CD4-positive, alpha-beta memory T cell (primary cell): ENCODE measurements around the gene IQSEC3. TPM values are rescaled to one million over a fixed set of nuclear protein-coding genes. Genes with fewer than 3 reads are reported as not detected.

Experiments
- CTCF ChIA-PET: fragments of 350-600 bp; sonication (Branson Sonifier 250); formaldehyde crosslinking; loops from one replicate; lab custom pipeline; 2021; ENCODE audit warnings: inconsistent platforms; ENCODE audit not compliant: partially characterized antibody; lab: Charles Lee
- POLR2A ChIA-PET: fragments of 350-600 bp; sonication (Branson Sonifier 250); formaldehyde crosslinking; loops from one replicate; lab custom pipeline; 2021; ENCODE audit not compliant: partially characterized antibody; lab: Charles Lee
- DNase-seq, 5 donors: peaks; one replicate each; pipeline versions ENCODE4 v3.0.0 to v3.0.0-alpha.2; 2020 to 2022; ENCODE audit warnings: mixed read lengths in 1 of 5
- H3K27ac ChIP-seq: one replicate; pipeline ENCODE4 v1.7.0; 2013; ENCODE audit warnings: low read depth, low read length
- H3K27me3 ChIP-seq: 2 replicates; pipeline ENCODE4 v1.7.0; 2013; ENCODE audit warnings: mild to moderate bottlenecking, low read length, moderate library complexity; ENCODE audit not compliant: insufficient read depth
- H3K36me3 ChIP-seq: 2 replicates; pipeline ENCODE4 v1.7.0; 2013; ENCODE audit warnings: mild to moderate bottlenecking, low read length, moderate library complexity; ENCODE audit not compliant: insufficient read depth
- H3K4me1 ChIP-seq: 2 replicates; pipeline ENCODE4 v1.7.0; 2013; ENCODE audit warnings: mild to moderate bottlenecking, low read length, moderate library complexity; ENCODE audit not compliant: insufficient read depth
- H3K4me3 ChIP-seq, 2 donors: one replicate each; pipeline ENCODE4 v1.7.0; 2013; ENCODE audit warnings: low read length in 2 of 2, mild to moderate bottlenecking in 1 of 2
- H3K9me3 ChIP-seq, 2 donors: one replicate each; pipeline ENCODE4 v1.7.0; 2013; ENCODE audit warnings: low read length in 2 of 2, control low read depth in 1 of 2; ENCODE audit not compliant: control insufficient read depth in 1 of 2
- H3K27ac Mint-ChIP-seq, 7 donors: one replicate each; pipeline ENCODE4 v1.8.0; 2020 to 2021; ENCODE audit warnings: mixed read lengths in 7 of 7, mild to moderate bottlenecking in 6 of 7, inconsistent platforms in 3 of 7, moderate library complexity in 3 of 7
- H3K27me3 Mint-ChIP-seq, 2 donors: one replicate each; pipeline ENCODE4 v1.8.0; 2020 to 2021; ENCODE audit warnings: mixed read lengths in 2 of 2
- H3K36me3 Mint-ChIP-seq, 2 donors: one replicate each; pipeline ENCODE4 v1.8.0; 2020 to 2021; ENCODE audit warnings: mixed read lengths in 2 of 2, inconsistent platforms in 1 of 2, mild to moderate bottlenecking in 1 of 2
- H3K4me1 Mint-ChIP-seq, 4 donors: one replicate each; pipeline ENCODE4 v1.8.0; 2020 to 2021; ENCODE audit warnings: mixed read lengths in 4 of 4, mild to moderate bottlenecking in 1 of 4
- H3K4me3 Mint-ChIP-seq, 8 donors: one replicate each; pipeline ENCODE4 v1.8.0; 2020 to 2021; ENCODE audit warnings: mixed read lengths in 8 of 8, mild to moderate bottlenecking in 7 of 8, moderate library complexity in 6 of 8, inconsistent platforms in 3 of 8
- H3K9me3 Mint-ChIP-seq, 8 donors: one replicate each; pipeline ENCODE4 v1.8.0; 2020 to 2021; ENCODE audit warnings: mixed read lengths in 8 of 8, mild to moderate bottlenecking in 5 of 8, inconsistent platforms in 3 of 8, moderate library complexity in 1 of 8
- intact Hi-C: fragments of 100-400 bp; cut with micrococcal nuclease; formaldehyde crosslinking; loops from one replicate; pipeline ENCODE4 v1.15.1; 2023
- polyA plus RNA-seq, 2 donors: library from polyadenylated mRNA; unstranded; fragments of 300-500 nt; fragmentation: Illumina TruSeq; gene quantifications; one replicate each; pipeline ENCODE4 v1.2.3, GENCODE V29; 2021
- total RNA-seq, 2 experiments: library from RNA; stranded (reverse); gene quantifications; one replicate each; pipeline ENCODE4 v1.2.3, GENCODE V29; 2021

IQSEC3 gene
- total and polyA plus RNA-seq, 4 experiments from 2014 or later = 0.84 to 0.91 TPM; not detected in 2

DNA sequence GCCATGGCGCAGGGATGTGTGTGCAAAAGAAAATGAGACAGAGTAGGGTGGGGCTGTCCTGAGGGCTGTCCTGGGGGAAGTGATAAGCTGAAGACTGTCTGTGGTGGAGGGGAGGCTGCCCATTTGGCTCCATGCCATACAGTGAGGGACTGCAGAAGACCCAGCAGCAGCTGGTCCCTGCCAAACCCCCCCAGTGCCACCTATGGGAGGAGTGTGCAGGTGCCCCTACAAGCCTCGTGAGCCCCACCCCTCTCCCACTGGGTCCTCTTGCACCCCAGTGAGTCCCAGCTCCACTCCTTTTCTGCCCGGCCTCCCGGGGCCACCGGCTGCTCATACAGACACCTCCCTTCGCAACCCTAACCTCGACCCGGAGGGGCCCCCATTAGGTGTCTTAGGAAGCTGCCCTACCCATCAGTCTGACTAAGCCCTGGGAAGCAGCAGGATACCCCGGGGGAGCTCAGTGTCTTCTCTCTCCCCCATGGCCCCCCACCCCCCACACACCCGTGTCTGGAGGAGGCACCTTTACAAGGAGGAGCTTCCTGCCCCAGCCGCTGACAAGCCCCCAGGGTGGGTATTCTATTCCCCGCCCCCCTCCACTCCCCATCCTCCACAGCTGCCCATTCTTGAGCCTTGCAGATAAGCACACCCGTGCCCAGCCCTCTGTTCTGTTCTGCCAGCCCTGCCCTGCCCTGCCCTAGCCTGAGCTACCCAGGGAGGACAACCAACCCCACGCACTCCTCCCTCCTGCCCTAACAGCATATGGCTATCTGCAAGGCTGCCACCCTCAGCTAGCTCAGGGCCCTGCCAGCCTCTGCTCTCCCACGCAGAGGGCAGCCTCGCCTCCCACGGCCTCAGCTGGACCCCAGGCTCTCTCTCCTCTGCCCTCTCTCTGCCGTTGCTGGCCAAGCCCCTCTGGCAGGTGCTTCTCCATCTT lies 105.4 kb downstream of the IQSEC3 start:
- no peak overlapping the region for H3K27ac ChIP-seq
- no peaks in the 10 kb centered on the region for H3K36me3 ChIP-seq
- no peak overlapping the region for H3K4me3 Mint-ChIP-seq
- no peaks in the 10 kb centered on the region for H3K4me1 ChIP-seq
- CTCF ChIA-PET = no interaction called here
- peaks cover 3 to 30% of the 10 kb centered on the region in 2 donors for H3K27me3 Mint-ChIP-seq
- H3K27ac Mint-ChIP-seq = no peak overlapping the region
- POLR2A ChIA-PET = no interaction called here
- H3K4me3 ChIP-seq = no peak overlapping the region
- no peaks in the 10 kb centered on the region for H3K9me3 ChIP-seq
- H3K27me3 ChIP-seq = no peaks in the 10 kb centered on the region
- H3K36me3 Mint-ChIP-seq = no peaks in the 10 kb centered on the region
- no peak for DNase-seq
- intact Hi-C loops = no loop called here
- peaks cover 0 to 16% (median 4%) of the 10 kb centered on the region in 4 donors for H3K4me1 Mint-ChIP-seq
- H3K9me3 Mint-ChIP-seq = no peaks in the 10 kb centered on the region

DNA sequence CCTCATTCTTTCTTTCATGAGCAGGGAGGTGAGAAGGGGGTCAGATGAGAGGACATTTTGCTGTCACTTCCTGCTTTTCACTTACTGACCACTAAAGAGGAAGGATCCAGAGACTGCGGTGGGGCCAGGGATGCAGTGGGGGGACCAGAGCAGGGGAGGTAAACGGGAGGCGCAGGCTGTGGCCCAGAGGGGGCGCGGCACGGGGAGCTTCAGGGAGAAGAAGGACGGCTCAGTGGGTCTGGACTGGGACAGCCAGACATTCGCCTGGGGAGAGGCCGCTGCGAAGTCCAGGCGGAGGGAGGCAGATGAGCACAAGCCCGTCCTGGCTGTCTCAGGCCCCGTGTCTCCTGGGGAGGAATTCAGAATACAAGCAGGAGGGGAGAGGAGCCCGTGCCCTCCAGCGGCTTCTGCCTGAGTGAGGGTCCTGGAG lies 106.2 kb downstream of the IQSEC3 start:
- ChIA-PET POLR2A (no interaction called here), CTCF (no interaction called here)
- intact Hi-C loops = no loop called here
- Histone ChIP-seq H3K4me3 (no peak overlapping the region), H3K27ac (no peak overlapping the region), H3K27me3 (no peaks in the 10 kb centered on the region), H3K36me3 (no peaks in the 10 kb centered on the region), H3K9me3 (no peaks in the 10 kb centered on the region), H3K4me1 (no peaks in the 10 kb centered on the region)
- no peaks in the 10 kb centered on the region for H3K36me3 Mint-ChIP-seq
- no peaks in the 10 kb centered on the region for H3K9me3 Mint-ChIP-seq
- H3K27ac Mint-ChIP-seq = no peak overlapping the region
- H3K27me3 Mint-ChIP-seq = peaks cover 3 to 28% of the 10 kb centered on the region in 2 donors
- DNase-seq = no peak
- H3K4me3 Mint-ChIP-seq = no peak overlapping the region
- peaks cover 0 to 16% (median 4%) of the 10 kb centered on the region in 4 donors for H3K4me1 Mint-ChIP-seq

DNA sequence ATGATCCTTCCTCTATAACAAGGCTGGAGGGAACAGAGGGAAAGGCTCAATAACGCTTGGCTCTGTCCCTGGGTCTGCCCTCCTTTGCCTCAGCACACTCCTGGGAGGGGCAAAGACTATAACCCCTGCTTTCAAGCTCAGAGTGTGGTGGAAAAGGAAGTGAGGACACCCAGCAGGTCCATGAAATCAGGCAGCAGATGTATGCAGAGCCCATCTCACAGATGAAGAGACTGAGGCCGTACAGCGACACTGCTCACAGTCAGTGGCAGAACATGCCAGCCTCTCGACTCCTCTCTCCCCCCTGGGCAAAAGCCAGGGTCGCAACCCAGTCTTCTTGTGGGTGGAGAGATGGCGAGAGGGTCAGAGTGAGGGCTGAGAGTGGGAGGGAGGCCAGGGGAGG lies 107.6 kb downstream of the IQSEC3 start:
- intact Hi-C loops = no loop called here
- no peaks in the 10 kb centered on the region for H3K36me3 Mint-ChIP-seq
- no peak for DNase-seq
- H3K4me1 ChIP-seq = no peaks in the 10 kb centered on the region
- H3K4me3 ChIP-seq = no peak overlapping the region
- H3K27ac Mint-ChIP-seq = no peak overlapping the region
- ChIA-PET POLR2A (no interaction called here), CTCF (no interaction called here)
- no peaks in the 10 kb centered on the region for H3K27me3 ChIP-seq
- H3K27me3 Mint-ChIP-seq = peaks cover 7 to 28% of the 10 kb centered on the region in 2 donors
- no peaks in the 10 kb centered on the region for H3K9me3 Mint-ChIP-seq
- H3K9me3 ChIP-seq = no peaks in the 10 kb centered on the region
- no peaks in the 10 kb centered on the region for H3K36me3 ChIP-seq
- H3K27ac ChIP-seq = no peak overlapping the region
- no peak overlapping the region for H3K4me3 Mint-ChIP-seq
- peaks cover 0 to 7% (median 3%) of the 10 kb centered on the region in 4 donors for H3K4me1 Mint-ChIP-seq

DNA sequence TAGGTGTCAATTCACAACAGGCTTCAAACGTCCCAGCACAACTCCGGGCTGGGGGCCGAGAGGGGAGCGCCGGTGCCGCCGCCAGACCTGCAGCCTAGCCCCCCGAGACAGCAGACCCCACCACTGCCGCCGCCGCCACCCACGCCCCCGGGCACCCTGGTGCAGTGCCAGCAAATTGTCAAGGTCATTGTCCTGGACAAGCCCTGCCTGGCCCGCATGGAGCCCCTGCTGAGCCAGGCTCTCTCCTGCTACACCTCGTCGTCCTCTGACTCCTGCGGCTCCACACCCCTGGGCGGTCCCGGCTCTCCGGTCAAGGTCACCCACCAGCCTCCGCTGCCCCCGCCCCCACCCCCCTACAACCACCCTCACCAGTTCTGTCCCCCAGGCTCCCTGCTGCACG lies 108.0 kb downstream of the IQSEC3 start:
- ChIA-PET POLR2A (no interaction called here), CTCF (no interaction called here)
- Histone ChIP-seq H3K27me3 (no peaks in the 10 kb centered on the region), H3K36me3 (no peaks in the 10 kb centered on the region), H3K27ac (no peak overlapping the region), H3K4me1 (no peaks in the 10 kb centered on the region), H3K4me3 (no peak overlapping the region), H3K9me3 (no peaks in the 10 kb centered on the region)
- peaks cover 0 to 2% (median under 1%) of the 10 kb centered on the region in 4 donors for H3K4me1 Mint-ChIP-seq
- H3K27me3 Mint-ChIP-seq = peaks cover 8 to 25% of the 10 kb centered on the region in 2 donors
- H3K9me3 Mint-ChIP-seq = no peaks in the 10 kb centered on the region
- H3K36me3 Mint-ChIP-seq = no peaks in the 10 kb centered on the region
- no peak overlapping the region for H3K4me3 Mint-ChIP-seq
- intact Hi-C loops = no loop called here
- DNase-seq = no peak
- H3K27ac Mint-ChIP-seq = no peak overlapping the region

DNA sequence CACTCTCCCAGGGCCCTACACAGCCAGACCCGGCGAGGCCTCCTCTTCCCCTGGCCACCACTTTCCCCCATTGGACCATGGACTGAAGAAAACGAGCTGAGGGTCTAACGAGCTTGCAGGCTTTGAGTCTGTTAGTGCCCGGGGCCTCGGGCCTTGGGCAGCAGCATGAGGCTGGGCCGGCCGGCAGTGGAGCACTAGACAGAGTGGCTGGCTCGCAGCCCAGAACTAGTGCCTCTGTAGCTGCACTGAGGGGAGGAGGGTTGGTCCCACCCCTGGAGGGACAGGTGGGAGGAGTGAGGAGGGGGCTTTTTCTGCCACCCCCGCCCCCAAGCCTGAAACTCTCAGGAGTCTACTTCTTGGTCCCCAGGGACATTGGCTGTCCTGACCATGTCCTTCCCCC lies 108.7 kb downstream of the IQSEC3 start:
- peaks cover 0 to 4% (median 2%) of the 10 kb centered on the region in 4 donors for H3K4me1 Mint-ChIP-seq
- intact Hi-C loops = no loop called here
- Histone ChIP-seq H3K36me3 (no peaks in the 10 kb centered on the region), H3K27me3 (no peaks in the 10 kb centered on the region), H3K4me1 (no peaks in the 10 kb centered on the region), H3K4me3 (no peak overlapping the region), H3K27ac (no peak overlapping the region), H3K9me3 (no peaks in the 10 kb centered on the region)
- H3K36me3 Mint-ChIP-seq = no peaks in the 10 kb centered on the region
- H3K4me3 Mint-ChIP-seq = no peak overlapping the region
- CTCF ChIA-PET = no interaction called here
- POLR2A ChIA-PET = no interaction called here
- H3K27me3 Mint-ChIP-seq = peaks cover 8 to 25% of the 10 kb centered on the region in 2 donors
- H3K9me3 Mint-ChIP-seq = no peaks in the 10 kb centered on the region
- peak overlapping the region in 1 of 7 donors; percentile 45 for H3K27ac Mint-ChIP-seq
- DNase-seq = no peak

DNA sequence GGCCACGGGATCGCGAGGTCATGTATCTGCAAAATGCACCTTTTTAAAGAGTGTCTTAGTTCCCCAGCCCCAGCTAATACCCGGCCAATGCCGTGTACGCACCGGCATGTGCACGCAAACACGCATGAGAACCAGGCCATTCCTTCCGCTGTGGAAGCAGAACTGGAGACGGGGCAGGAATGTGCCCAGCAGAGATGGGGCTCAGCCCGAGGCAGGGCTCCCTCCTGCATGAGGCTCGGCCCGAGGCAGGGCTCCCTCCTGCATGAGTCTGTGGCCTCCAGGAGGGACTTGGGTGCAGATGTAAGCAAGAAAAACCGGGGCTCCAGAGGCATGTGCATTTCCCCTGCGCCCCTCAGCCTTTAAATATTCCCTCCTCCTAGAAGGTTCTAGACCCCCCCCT lies 109.2 kb downstream of the IQSEC3 start:
- POLR2A ChIA-PET = no interaction called here
- Mint-ChIP-seq H3K4me3 (no peak overlapping the region), H3K36me3 (no peaks in the 10 kb centered on the region), H3K9me3 (no peaks in the 10 kb centered on the region), H3K4me1 (peaks cover 0 to 7% (median 4%) of the 10 kb centered on the region in 4 donors), H3K27ac (no peak overlapping the region), H3K27me3 (peaks cover 8 to 27% of the 10 kb centered on the region in 2 donors)
- no peak for DNase-seq
- Histone ChIP-seq H3K27ac (no peak overlapping the region), H3K36me3 (no peaks in the 10 kb centered on the region), H3K9me3 (no peaks in the 10 kb centered on the region), H3K27me3 (no peaks in the 10 kb centered on the region), H3K4me1 (no peaks in the 10 kb centered on the region), H3K4me3 (no peak overlapping the region)
- intact Hi-C loops = no loop called here
- CTCF ChIA-PET = no interaction called here

DNA sequence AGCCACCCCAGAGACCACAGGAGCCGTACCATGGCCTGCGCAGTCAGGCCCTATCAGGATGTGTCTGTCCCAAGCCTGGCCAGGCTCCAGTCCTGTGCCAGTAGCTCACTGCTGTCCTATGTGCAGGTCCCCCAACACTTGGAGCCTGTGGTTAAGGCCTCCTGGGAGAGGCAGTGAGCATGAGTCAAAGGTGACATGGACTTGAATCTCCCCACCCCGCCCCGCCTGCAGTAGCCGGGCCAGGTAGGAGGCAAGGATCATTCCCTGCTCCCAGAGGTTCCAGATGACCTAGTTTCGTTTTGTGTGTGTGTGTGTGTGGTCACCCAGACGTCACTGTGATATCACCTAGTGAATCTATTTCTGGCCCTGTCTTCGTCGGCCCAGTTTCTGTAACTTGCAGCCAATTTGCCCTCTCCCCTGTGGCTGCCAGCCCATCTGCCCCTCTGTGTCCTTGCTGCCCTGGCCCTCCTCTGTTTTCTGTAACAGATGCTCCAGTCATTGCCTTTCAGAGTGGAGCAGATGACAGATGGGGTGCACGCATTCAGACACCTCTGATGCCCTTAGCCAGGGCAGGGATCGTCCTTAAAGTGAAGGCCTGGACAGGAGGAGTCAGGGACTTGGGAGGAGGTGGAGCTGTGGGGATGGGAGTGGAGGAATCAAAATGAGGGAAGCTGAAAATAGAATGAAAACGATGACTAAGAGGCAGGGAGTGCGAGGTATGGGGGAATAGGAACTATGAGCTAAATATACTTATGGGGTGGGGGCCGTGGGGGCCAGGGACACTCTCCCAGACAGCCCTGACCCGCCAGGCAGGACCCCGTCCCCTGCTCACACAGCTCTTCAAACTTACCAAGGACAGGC lies 110.0 kb downstream of the IQSEC3 start:
- Histone ChIP-seq H3K4me3 (no peak overlapping the region), H3K4me1 (no peaks in the 10 kb centered on the region), H3K27ac (no peak overlapping the region), H3K9me3 (no peaks in the 10 kb centered on the region), H3K27me3 (no peaks in the 10 kb centered on the region), H3K36me3 (no peaks in the 10 kb centered on the region)
- Mint-ChIP-seq H3K27ac (peak overlapping the region in 2 of 7 donors; percentile 57 to 63), H3K36me3 (no peaks in the 10 kb centered on the region), H3K4me3 (no peak overlapping the region), H3K4me1 (peaks cover 0 to 7% (median 4%) of the 10 kb centered on the region in 4 donors), H3K9me3 (no peaks in the 10 kb centered on the region), H3K27me3 (peaks cover 8 to 29% of the 10 kb centered on the region in 2 donors)
- ChIA-PET POLR2A (no interaction called here), CTCF (no interaction called here)
- intact Hi-C loops = no loop called here
- DNase-seq = no peak
